Fibroblast of lung (primary cell): ENCODE data around the gene SRD5A1.

Experiments used
- EZH2 ChIP-seq: IDR thresholded peaks from 2 replicates; pipeline ENCODE4 v1.5.1; 2012; ENCODE audit warnings: low read length, control low read depth, mild to moderate bottlenecking; ENCODE audit errors: missing control alignments
- TF ChIP-seq, protein P1 (sequence below), 2 donors: IDR thresholded peaks in 1 of 2; conservative IDR thresholded peaks in 1 of 2; 1 replicate in 1 of 2; 2 replicates in 1 of 2; pipeline ENCODE4 v1.5.1; 2011 to 2012; ENCODE audit warnings: low read length in 2 of 2, control low read depth in 1 of 2, inconsistent platforms in 1 of 2, low read depth in 1 of 2, mild to moderate bottlenecking in 1 of 2

DNA sequence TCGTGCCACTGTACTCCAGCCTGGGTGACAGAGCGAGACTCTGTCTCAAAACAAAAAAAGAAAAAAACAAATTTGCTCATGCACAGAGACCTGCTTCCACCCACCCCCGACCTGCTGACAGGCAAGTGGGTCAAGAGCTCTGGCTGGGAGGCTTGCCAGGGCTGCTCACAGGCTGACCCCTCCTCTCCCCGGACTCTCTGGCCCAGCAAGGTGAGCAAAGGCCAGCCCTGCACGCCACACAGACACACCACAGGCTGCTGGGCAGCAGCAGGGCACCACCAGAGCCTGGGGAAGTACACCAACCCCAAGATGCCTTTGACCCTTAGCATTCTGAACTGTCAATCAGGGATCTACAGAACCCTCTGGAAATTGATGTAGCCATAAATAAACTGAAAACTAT is 29.6 kb upstream of the SRD5A1 start:
- TF ChIP-seq, protein P1, sequence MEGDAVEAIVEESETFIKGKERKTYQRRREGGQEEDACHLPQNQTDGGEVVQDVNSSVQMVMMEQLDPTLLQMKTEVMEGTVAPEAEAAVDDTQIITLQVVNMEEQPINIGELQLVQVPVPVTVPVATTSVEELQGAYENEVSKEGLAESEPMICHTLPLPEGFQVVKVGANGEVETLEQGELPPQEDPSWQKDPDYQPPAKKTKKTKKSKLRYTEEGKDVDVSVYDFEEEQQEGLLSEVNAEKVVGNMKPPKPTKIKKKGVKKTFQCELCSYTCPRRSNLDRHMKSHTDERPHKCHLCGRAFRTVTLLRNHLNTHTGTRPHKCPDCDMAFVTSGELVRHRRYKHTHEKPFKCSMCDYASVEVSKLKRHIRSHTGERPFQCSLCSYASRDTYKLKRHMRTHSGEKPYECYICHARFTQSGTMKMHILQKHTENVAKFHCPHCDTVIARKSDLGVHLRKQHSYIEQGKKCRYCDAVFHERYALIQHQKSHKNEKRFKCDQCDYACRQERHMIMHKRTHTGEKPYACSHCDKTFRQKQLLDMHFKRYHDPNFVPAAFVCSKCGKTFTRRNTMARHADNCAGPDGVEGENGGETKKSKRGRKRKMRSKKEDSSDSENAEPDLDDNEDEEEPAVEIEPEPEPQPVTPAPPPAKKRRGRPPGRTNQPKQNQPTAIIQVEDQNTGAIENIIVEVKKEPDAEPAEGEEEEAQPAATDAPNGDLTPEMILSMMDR (conservative IDR thresholded peaks at IDR 0.05 in 1 of 2, IDR thresholded peaks at IDR 0.05 in 1 of 2; ENCODE audit: low read depth in 1 of 2, low read length in 2 of 2) = no peak
- TF ChIP-seq EZH2 = no peak
